ENCODE results near the gene LSS. TPM values are rescaled to one million over a fixed set of nuclear protein-coding genes. Genes with fewer than 3 reads are reported as not detected.

Gene LSS
- total and polyA plus RNA-seq, 2 of the 4 experiments (the other 2 are of a cell fraction) = 43.4 to 58.1 TPM

DNA sequence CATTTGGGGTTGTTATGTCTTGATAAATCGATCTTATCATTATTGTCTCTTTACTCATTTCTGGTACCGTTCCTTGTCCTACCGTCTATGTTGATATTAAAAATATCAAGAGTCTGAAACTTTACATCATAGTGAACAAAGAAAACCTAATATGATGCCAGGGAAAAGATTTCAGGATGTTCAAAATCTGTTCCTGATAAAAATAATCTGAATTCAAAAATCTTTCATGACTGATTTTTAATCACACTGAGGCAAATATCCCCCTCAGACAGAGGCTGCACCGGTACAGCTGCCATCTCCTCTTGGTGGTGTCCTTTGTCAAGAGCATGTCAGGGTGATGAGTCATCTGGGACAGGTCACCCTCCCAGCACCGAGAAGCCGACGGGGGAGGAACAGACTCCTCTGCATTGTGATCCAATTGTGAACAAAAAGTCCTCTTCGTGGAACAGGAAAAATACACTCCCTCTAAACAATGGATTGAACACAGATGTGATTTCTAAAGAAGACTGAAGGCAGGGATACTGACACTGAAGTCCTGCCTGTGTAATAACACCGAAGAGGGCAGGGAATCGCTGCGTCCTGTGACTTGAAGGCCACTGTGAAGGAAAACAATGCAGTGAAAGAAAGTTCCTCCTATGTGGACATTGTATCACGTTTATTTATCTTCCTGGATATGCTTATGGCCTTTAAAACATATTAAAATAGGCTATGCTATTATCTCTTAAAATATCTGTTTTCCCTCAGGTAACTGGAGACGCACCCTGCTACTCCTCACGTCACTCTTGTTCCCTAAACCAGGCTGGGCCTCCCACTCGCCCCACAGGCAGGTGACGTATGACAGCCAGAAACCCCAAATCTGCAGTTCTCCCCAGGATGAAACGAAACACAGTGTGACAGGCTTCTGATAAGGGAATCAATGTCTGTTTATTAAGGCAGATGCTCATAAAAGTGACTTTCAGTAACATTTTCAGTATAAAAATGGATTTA lies 40.1 kb downstream of the LSS start:
- intact Hi-C loops (cut with micrococcal nuclease) = no loop called here
- Histone ChIP-seq H3K27ac (ENCODE audit: insufficient read depth, low read length) (peak overlapping the region; percentile 41; the same call in 1 of the 2 replicates), H4K8ac (ENCODE audit: low read depth in 2 of 2, low read length in 2 of 2) (peak overlapping the region in 1 of 2 experiments; percentile 57; a peak in 1 of 4 replicates), H4K5ac (ENCODE audit: low read depth, low read length) (no peak overlapping the region), H4K91ac (ENCODE audit: insufficient read depth, low read depth, low read length) (0 out of 2 replicates have a peak overlapping the region, but pooled peaks have one; percentile 37), H3K18ac (ENCODE audit: low read depth, low read length) (peak overlapping the region; percentile 46; the same call in 1 of the 2 replicates), H2BK15ac (ENCODE audit: low read depth, low read length) (peak overlapping the region; percentile 35; the same call in 1 of the 3 replicates), H2AK9ac (replicated peaks; ENCODE audit: low read depth, low read length, poor library complexity) (no peak overlapping the region), H3K9me3 (ENCODE audit: control insufficient read depth, insufficient read depth, low read length) (no peaks in the 10 kb centered on the region), H2BK120ac (ENCODE audit: low read depth, low read length) (no peak overlapping the region), H3K14ac (replicated peaks; ENCODE audit: low read depth, low read length) (peak overlapping the region; percentile 11; the same call in 1 of the 2 replicates), H3K56ac (ENCODE audit: extremely low read depth, insufficient read depth, low read length) (no peak overlapping the region), H3K27me3 (ENCODE audit: control insufficient read depth, insufficient read depth, low read length) (no peaks in the 10 kb centered on the region), H4K20me1 (ENCODE audit: insufficient read depth, low read length) (no peaks in the 10 kb centered on the region), H3K36me3 (ENCODE audit: control insufficient read depth, insufficient read depth, low read length) (peaks cover 14% of the 10 kb centered on the region), H3K9me1 (ENCODE audit: insufficient read depth, low read length) (peaks cover 22% of the 10 kb centered on the region), H2BK5ac (ENCODE audit: low read depth, low read length, poor library complexity, severe bottlenecking) (peak overlapping the region; percentile 52), H3K4me1 (ENCODE audit: control insufficient read depth, insufficient read depth, low read length) (peaks cover 27% of the 10 kb centered on the region), H3K9ac (ENCODE audit: low read depth, low read length) (peak overlapping the region; percentile 30; the same call in 1 of the 2 replicates), H3K23ac (ENCODE audit: low read depth, low read length) (peak overlapping the region; percentile 47; the same call in 1 of the 2 replicates), H2AK5ac (ENCODE audit: low read depth, low read length) (peak overlapping the region; percentile 73), H3K4me2 (ENCODE audit: low read depth, low read length) (peak overlapping the region; percentile 55; the same call in 1 of the 2 replicates), H3K4me3 (ENCODE audit: insufficient read depth, low read depth, low read length) (no peak overlapping the region), H3K79me1 (ENCODE audit: low read depth in 1 of 2, low read length in 2 of 2) (peaks cover 0 to 5% of the 10 kb centered on the region in 2 experiments; a peak in 1 of 4 replicates), H3K4ac (ENCODE audit: low read depth, low read length) (peak overlapping the region; percentile 51; the same call in 1 of the 2 replicates), H2AFZ (replicated peaks; ENCODE audit: low read length, poor library complexity) (peak overlapping the region; percentile 4), H2BK20ac (ENCODE audit: low read depth, low read length) (no peak overlapping the region)
- DNase-seq (peak; percentile 58), ATAC-seq (ENCODE audit: low read depth) (no peak)
- CTCF ChIA-PET = no interaction called here
- 92% methylated on average over 2 of the region's 17 CpGs; no CpG with 5 or more reads in 1 of the 2 experiments for WGBS, 2 experiments (ENCODE audit: extremely low coverage in 2 of 2, insufficient read length in 1 of 2)
- dilution Hi-C loops (cut with HindIII; ENCODE audit: low sequenced_read_pairs, unreplicated experiment) = no loop called here
- BruUV-seq (replicated peaks) = no TSS peak
- in situ Hi-C loops (cut with MboI; ENCODE audit: low sequenced_read_pairs) = no loop called here
- no peak for TF ChIP-seq POLR2A (IDR thresholded peaks at IDR 0.05; ENCODE audit: low read depth, low read length)
- TF ChIP-seq FOS (IDR thresholded peaks at IDR 0.05; ENCODE audit: low read depth, low read length) = peak; percentile 67
- POLR2A ChIA-PET (ENCODE audit: unreplicated experiment) = no interaction called here
